H9 (cell line): Measurements from ENCODE around the gene BARX2. TPM values are rescaled to one million over a fixed set of nuclear protein-coding genes. Genes with fewer than 3 reads are reported as not detected.

Experiments
- DNase-seq: peaks from one replicate; pipeline ENCODE4 v3.0.0-alpha.2; 2017
- H2AFZ ChIP-seq: one replicate; pipeline ENCODE4 v1.6.1; 2013; ENCODE audit warnings: mild to moderate bottlenecking, low read length, control low read depth, moderate library complexity
- H2AK5ac ChIP-seq: 2 replicates; pipeline ENCODE4 v1.6.1; 2013; ENCODE audit warnings: low read length, control low read depth, mixed read lengths; ENCODE audit not compliant: insufficient read length
- H2BK120ac ChIP-seq: one replicate; pipeline ENCODE4 v1.6.1; 2013; ENCODE audit warnings: low read depth, mild to moderate bottlenecking, low read length, control low read depth, inconsistent platforms; ENCODE audit not compliant: poor library complexity, severe bottlenecking
- H2BK12ac ChIP-seq: 2 replicates; pipeline ENCODE4 v1.6.1; 2013; ENCODE audit warnings: low read length, control low read depth, mixed read lengths, low read depth; ENCODE audit not compliant: insufficient read length
- H2BK15ac ChIP-seq: 2 replicates; pipeline ENCODE4 v1.6.1; 2013; ENCODE audit warnings: low read depth, low read length, control low read depth
- H2BK20ac ChIP-seq: one replicate; pipeline ENCODE4 v1.6.1; 2013; ENCODE audit warnings: low read depth, mild to moderate bottlenecking, low read length, control low read depth, inconsistent platforms; ENCODE audit not compliant: poor library complexity, severe bottlenecking
- H2BK5ac ChIP-seq: 2 replicates; pipeline ENCODE4 v1.6.1; 2013; ENCODE audit warnings: low read length, control low read depth, mixed read lengths; ENCODE audit not compliant: insufficient read length
- H3K14ac ChIP-seq: 2 replicates; pipeline ENCODE4 v1.6.1; 2013; ENCODE audit warnings: low read length, control low read depth; ENCODE audit not compliant: insufficient read depth
- H3K18ac ChIP-seq: 2 replicates; pipeline ENCODE4 v1.6.1; 2013; ENCODE audit warnings: low read depth, mild to moderate bottlenecking, mixed read lengths, low read length, control low read depth; ENCODE audit not compliant: insufficient read length
- H3K23ac ChIP-seq: 2 replicates; pipeline ENCODE4 v1.6.1; 2013; ENCODE audit warnings: low read length, control low read depth, mixed read lengths, low read depth; ENCODE audit not compliant: insufficient read length
- H3K23me2 ChIP-seq: 2 replicates; pipeline ENCODE4 v1.6.1; 2013; ENCODE audit warnings: low read depth, mild to moderate bottlenecking, mixed read lengths, low read length, control low read depth; ENCODE audit not compliant: insufficient read length, poor library complexity, severe bottlenecking
- H3K27ac ChIP-seq: 2 replicates; pipeline ENCODE4 v1.5.1; 2013; ENCODE audit warnings: low read length, control low read depth, mixed read lengths, low read depth; ENCODE audit not compliant: insufficient read length
- H3K27me3 ChIP-seq: 2 replicates; pipeline ENCODE4 v1.6.1; 2013; ENCODE audit warnings: low read length, control low read depth, inconsistent platforms; ENCODE audit not compliant: insufficient read depth
- H3K4ac ChIP-seq: 2 replicates; pipeline ENCODE4 v1.6.1; 2013; ENCODE audit warnings: low read depth, mild to moderate bottlenecking, control low read depth, inconsistent platforms, low read length, moderate library complexity
- H3K4me1 ChIP-seq: 2 replicates; pipeline ENCODE4 v1.6.1; 2013; ENCODE audit warnings: low read length, control low read depth, inconsistent platforms; ENCODE audit not compliant: insufficient read depth
- H3K4me2 ChIP-seq: 2 replicates; pipeline ENCODE4 v1.6.1; 2013; ENCODE audit warnings: low read length, control low read depth, mixed read lengths; ENCODE audit not compliant: insufficient read length, insufficient read depth
- H3K56ac ChIP-seq: 2 replicates; pipeline ENCODE4 v1.6.1; 2013; ENCODE audit warnings: low read depth, mild to moderate bottlenecking, mixed read lengths, low read length, control low read depth; ENCODE audit not compliant: insufficient read length
- H3K79me1 ChIP-seq: 2 replicates; pipeline ENCODE4 v1.6.1; 2013; ENCODE audit warnings: low read depth, mild to moderate bottlenecking, moderate library complexity, low read length, control low read depth, inconsistent platforms; ENCODE audit not compliant: insufficient read depth, poor library complexity, severe bottlenecking
- H3K79me2 ChIP-seq: 2 replicates; pipeline ENCODE4 v1.6.1; 2013; ENCODE audit warnings: low read length, control low read depth, inconsistent platforms; ENCODE audit not compliant: insufficient read depth
- H3K9ac ChIP-seq: 2 replicates; pipeline ENCODE4 v1.6.1; 2013; ENCODE audit warnings: low read length, control low read depth, mixed read lengths; ENCODE audit not compliant: insufficient read length; ENCODE audit errors: extremely low read depth
- H3K9me3 ChIP-seq: one replicate; pipeline ENCODE4 v1.6.1; 2013; ENCODE audit warnings: low read depth, low read length, inconsistent platforms; ENCODE audit not compliant: control insufficient read depth
- H3T11ph ChIP-seq: one replicate; pipeline ENCODE4 v1.6.1; 2013; ENCODE audit warnings: mild to moderate bottlenecking, low read length, control low read depth, inconsistent platforms
- H4K20me1 ChIP-seq: one replicate; pipeline ENCODE4 v1.6.1; 2013; ENCODE audit not compliant: control insufficient read depth, insufficient read length, insufficient read depth
- H4K5ac ChIP-seq: 2 replicates; pipeline ENCODE4 v1.6.1; 2013; ENCODE audit warnings: low read depth, mild to moderate bottlenecking, mixed read lengths, low read length, control low read depth; ENCODE audit not compliant: insufficient read length
- H4K8ac ChIP-seq: replicated peaks from 2 replicates; pipeline ENCODE4 v1.6.1; 2013; ENCODE audit warnings: low read length, control low read depth, mixed read lengths, low read depth; ENCODE audit not compliant: insufficient read length
- H4K91ac ChIP-seq: 2 replicates; pipeline ENCODE4 v1.6.1; 2013; ENCODE audit warnings: low read depth, mild to moderate bottlenecking, moderate library complexity, mixed read lengths, low read length, control low read depth; ENCODE audit not compliant: insufficient read length
- H3K27ac Mint-ChIP-seq, 3 experiments: 2 replicates in 2 of 3; 3 replicates in 1 of 3; pipeline ENCODE4 v1.8.0; 2020 to 2021; ENCODE audit warnings: mixed read lengths in 3 of 3, mild to moderate bottlenecking in 1 of 3, moderate library complexity in 1 of 3
- H3K27me3 Mint-ChIP-seq: 2 replicates; pipeline ENCODE4 v1.8.0; 2021; ENCODE audit warnings: low read depth, mild to moderate bottlenecking, moderate library complexity, mixed read lengths
- H3K36me3 Mint-ChIP-seq, 3 experiments: 2 replicates in 2 of 3; 3 replicates in 1 of 3; pipeline ENCODE4 v1.8.0; 2020 to 2021; ENCODE audit warnings: low read depth in 3 of 3, mixed read lengths in 3 of 3; ENCODE audit not compliant: insufficient read depth in 1 of 3
- H3K4me1 Mint-ChIP-seq, 2 experiments: 2 replicates each; pipeline ENCODE4 v1.8.0; 2020; ENCODE audit warnings: mixed read lengths in 2 of 2
- H3K4me3 Mint-ChIP-seq, 2 experiments: 2 replicates in 1 of 2; 3 replicates in 1 of 2; pipeline ENCODE4 v1.8.0; 2020 to 2021; ENCODE audit warnings: mild to moderate bottlenecking in 2 of 2, mixed read lengths in 2 of 2, moderate library complexity in 1 of 2
- H3K9me3 Mint-ChIP-seq, 2 experiments: 2 replicates in 1 of 2; 3 replicates in 1 of 2; pipeline ENCODE4 v1.8.0; 2020; ENCODE audit warnings: mild to moderate bottlenecking in 2 of 2, mixed read lengths in 2 of 2, moderate library complexity in 1 of 2
- WGBS: extraction: QIAGEN DNeasy Blood & Tissue Kit; methylation state at CpG from one replicate; pipeline ENCODE4 v1.1.7; 2013; ENCODE audit warnings: missing lambda C conversion rate, low lambda C conversion rate, mixed read lengths; ENCODE audit not compliant: insufficient read length; ENCODE audit errors: extremely low coverage; 5-methylcytosine and 5-hydroxymethylcytosine counted together
- total RNA-seq: library from RNA; stranded (reverse); gene quantifications from 2 replicates; pipeline ENCODE4 v1.2.1, GENCODE V29; 2021
- TF ChIP-seq, protein P1 (sequence below): fragments of 200-600 bp; sonication (generic); conservative IDR thresholded peaks from 3 replicates; pipeline ENCODE4 v1.8.0; 2021; ENCODE audit warnings: antibody characterized with exemption, mild to moderate bottlenecking

The BARX2 gene
- total RNA-seq, 1 experiment from 2014 or later: not detected

DNA sequence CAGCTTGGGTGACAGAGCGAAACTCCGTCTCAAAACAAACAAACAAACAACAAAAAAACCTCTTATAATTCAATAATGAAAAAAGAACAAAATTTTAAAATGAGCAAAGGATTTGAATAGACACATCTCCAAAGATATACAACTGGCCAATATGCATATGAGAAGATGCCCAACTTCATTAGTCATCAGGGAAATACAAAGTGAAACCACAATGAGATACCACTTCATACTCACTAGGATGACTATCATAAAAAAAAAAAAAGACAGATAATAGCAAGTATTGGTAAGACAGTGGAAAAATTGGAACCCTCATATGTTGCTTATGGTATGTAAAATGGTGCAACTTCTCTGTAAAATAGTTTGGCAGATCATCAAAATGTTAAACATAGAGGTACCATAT lies 28.7 kb upstream of the BARX2 start:
- H3K27ac ChIP-seq: no peak overlapping the region
- TF ChIP-seq, protein P1, sequence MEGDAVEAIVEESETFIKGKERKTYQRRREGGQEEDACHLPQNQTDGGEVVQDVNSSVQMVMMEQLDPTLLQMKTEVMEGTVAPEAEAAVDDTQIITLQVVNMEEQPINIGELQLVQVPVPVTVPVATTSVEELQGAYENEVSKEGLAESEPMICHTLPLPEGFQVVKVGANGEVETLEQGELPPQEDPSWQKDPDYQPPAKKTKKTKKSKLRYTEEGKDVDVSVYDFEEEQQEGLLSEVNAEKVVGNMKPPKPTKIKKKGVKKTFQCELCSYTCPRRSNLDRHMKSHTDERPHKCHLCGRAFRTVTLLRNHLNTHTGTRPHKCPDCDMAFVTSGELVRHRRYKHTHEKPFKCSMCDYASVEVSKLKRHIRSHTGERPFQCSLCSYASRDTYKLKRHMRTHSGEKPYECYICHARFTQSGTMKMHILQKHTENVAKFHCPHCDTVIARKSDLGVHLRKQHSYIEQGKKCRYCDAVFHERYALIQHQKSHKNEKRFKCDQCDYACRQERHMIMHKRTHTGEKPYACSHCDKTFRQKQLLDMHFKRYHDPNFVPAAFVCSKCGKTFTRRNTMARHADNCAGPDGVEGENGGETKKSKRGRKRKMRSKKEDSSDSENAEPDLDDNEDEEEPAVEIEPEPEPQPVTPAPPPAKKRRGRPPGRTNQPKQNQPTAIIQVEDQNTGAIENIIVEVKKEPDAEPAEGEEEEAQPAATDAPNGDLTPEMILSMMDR: no peak

More for the DNA sequence above, 28.7 kb upstream of the BARX2 start:
- Histone ChIP-seq H2BK15ac (no peak overlapping the region), H3K27me3 (no peaks in the 10 kb centered on the region), H3K4me2 (no peak overlapping the region), H3K23ac (no peak overlapping the region), H2BK20ac (no peak overlapping the region), H3K23me2 (no peaks in the 10 kb centered on the region), H3K9ac (no peak overlapping the region), H4K20me1 (no peaks in the 10 kb centered on the region), H4K5ac (no peak overlapping the region), H2BK12ac (no peak overlapping the region), H3K56ac (no peak overlapping the region), H3T11ph (no peak overlapping the region), H2BK120ac (no peak overlapping the region), H4K8ac (no peak overlapping the region), H2AK5ac (no peak overlapping the region), H2BK5ac (no peak overlapping the region), H3K4me1 (no peaks in the 10 kb centered on the region), H3K79me1 (no peaks in the 10 kb centered on the region), H2AFZ (no peak overlapping the region), H3K9me3 (no peaks in the 10 kb centered on the region), H4K91ac (no peak overlapping the region), H3K4ac (no peak overlapping the region), H3K18ac (no peak overlapping the region), H3K79me2 (no peaks in the 10 kb centered on the region), H3K14ac (no peak overlapping the region)
- H3K27me3 Mint-ChIP-seq: peaks cover 2% of the 10 kb centered on the region
- peaks cover 4 to 12% (median 5%) of the 10 kb centered on the region in 3 experiments; a peak in 4 of 7 replicates for H3K36me3 Mint-ChIP-seq
- no peak overlapping the region for H3K4me3 Mint-ChIP-seq
- DNase-seq: no peak
- H3K27ac Mint-ChIP-seq: no peak overlapping the region
- WGBS: no CpG with 5 or more reads among the region's 2 CpGs
- peaks cover 11 to 18% of the 10 kb centered on the region in 2 experiments for H3K9me3 Mint-ChIP-seq
- peaks cover 4% of the 10 kb centered on the region in 2 experiments for H3K4me1 Mint-ChIP-seq
